GM18868 (cell line): Measurements from ENCODE around the gene NTN4.
"Not testable (repeated sequence)": the region's sequence is repeated elsewhere in the genome, so short reads cannot be mapped to it uniquely, and the experiment has no call there.

ENCODE experiments used
- ATAC-seq: cut with Tn5 transposase; IDR thresholded peaks from one replicate; pipeline ENCODE4 v1.9.1; 2021; ENCODE audit warnings: mild to moderate bottlenecking, moderate library complexity; ENCODE audit not compliant: unreplicated experiment

NTN4 gene

DNA sequence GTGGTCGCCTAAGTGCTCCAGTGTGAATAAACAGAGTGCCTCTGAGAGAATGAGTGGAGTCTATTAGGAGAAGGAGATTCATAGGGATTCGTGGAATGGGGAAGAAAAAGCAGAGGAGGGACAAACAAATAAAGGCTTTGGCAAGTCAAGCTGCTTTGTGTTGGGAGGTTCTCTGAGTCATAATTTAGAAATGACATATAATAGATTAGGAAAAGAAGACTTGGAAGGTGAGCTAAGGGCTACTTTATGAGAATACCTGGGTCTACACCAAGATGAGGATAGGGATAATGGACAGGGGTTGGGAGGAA is 6.4 kb upstream of the NTN4 start:
- no peak for ATAC-seq

- ATAC-seq = no peak
Observed at GRCh38 chr12:95796225-95796981, 5.8 kb upstream of the NTN4 start.

DNA sequence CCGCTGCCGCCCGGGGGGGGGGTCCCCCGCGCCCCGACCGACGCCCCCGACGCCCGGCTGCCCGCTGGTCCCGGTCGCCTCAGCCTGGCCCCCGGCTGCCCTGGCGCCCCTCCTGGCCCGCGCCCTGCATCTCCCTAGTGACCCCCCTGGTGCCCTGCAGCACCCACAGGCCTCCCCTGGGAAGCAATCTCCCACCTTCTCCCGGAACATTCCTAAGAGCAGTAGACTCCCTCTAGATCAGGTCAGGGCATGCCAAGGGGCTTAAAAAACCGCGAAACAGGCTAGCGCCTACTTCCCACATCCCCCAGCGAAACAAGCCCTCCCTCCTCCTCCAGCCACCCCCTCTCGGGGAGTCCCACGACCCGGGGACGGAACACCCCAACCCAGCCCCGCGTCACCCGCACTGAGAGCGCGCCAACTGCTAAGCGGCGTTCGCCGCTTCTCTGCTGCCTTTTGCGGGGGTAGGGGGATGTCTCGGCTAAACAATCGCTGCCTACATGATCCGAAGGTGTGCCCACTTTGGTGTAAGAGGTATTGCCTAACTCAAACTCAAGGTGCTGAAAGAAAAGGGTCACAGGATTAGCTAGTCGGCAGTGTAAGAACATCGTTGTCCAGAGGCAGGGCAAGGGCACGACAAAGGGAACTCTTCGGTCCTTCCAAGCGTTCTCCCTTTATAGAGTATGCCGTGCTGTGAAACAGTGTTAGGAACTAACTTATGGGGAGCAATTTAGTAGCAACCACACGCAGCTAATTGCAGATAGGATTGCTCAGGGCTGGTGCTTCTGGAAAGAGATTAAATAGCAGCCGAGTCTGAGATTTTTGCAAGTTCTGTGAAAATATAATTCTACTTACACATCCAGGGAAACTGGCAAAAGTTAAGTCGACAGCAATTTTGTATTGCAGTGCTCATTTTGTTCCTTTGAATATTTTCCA is 619 bp upstream of the NTN4 start:
- ATAC-seq = no peak

- ATAC-seq = no peak
Observed at GRCh38 chr12:95789126-95790032, 1.2 kb downstream of the NTN4 start.

DNA sequence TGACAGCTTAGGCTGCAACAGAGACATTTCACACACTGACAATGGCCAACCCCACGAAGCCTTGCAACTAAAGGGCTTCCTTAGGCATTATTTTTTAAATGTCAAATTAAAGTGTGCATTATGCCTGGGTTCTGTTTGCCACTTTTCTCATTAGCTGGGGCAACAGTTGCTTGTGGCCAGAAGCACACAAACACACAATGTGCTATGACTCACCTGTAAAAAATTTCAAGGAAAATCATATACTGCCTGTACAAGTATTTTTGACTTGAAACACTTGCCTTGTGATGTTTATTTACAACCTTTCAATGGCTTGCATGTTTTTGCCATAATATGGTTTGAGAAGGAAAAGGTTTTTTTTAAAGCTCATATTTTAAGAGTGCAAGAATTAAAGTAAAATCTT is 1.9 kb downstream of the NTN4 start:
- ATAC-seq = no peak

DNA sequence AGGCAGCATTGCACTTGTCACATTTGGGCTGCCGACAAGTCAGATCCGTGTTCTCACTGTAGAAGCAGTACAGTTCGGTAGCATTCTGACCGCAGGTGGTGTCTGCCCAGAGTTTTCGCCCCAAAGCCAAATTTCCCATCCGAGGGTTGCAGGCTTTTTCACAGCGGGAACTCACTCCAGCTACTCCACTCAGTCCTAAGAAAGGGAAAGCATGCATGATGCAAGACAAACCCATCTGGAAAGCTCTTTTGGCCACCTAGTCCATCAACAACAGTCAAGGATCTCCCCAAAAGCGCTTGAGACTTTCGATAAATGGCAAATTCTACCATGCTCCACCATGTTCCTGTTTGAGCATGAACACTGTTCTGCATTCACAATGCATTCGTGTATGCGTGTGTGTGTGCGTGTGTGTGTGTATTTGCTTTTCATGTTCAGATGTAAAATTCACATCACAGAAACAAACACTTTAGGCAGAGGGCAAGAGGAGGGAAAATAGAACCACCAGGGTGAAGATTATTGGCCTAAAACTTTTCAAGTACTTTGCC is 3.2 kb downstream of the NTN4 start:
- no peak for ATAC-seq

DNA sequence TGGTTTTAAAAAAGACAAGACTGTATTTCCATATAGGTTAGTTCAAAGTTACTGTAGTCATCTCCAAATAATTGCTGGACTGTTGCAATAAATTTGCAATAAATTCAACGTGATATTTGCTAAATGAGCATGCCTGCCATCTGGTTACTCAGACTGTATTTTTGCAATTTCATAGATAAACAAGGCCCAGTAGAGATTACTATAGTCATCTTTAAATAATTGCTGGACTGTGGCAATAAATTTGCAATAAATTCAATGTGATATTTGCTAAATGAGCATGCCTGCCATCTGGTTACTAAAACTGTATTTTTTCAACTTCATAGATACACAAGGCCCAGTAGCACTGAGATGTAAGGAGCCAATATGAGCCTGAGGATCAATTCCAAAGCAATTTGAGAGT is 5.6 kb downstream of the NTN4 start:
- ATAC-seq = no peak

DNA sequence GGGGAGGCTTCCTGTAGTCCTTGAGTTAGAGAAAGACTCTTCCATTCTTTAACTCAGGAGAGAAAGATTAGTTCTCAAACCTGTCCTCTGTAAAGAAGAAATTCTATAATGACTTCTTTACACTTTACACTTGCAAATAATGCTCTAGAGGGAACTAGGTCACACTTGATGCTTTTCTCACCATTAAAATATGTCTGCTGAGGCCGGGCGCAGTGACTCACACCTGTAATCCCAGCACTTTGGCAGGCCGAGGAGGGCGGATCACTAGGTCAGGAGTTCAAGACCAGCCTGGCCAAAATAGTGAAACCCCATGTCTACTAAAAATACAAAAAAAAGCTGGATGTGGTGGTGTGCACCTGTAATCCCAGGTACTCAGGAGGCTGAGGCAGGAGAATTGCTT is 6.3 kb downstream of the NTN4 start:
- no peak for ATAC-seq

- not testable (repeated sequence) for ATAC-seq
Observed at GRCh38 chr12:95775466-95775865, 15.1 kb downstream of the NTN4 start.

DNA sequence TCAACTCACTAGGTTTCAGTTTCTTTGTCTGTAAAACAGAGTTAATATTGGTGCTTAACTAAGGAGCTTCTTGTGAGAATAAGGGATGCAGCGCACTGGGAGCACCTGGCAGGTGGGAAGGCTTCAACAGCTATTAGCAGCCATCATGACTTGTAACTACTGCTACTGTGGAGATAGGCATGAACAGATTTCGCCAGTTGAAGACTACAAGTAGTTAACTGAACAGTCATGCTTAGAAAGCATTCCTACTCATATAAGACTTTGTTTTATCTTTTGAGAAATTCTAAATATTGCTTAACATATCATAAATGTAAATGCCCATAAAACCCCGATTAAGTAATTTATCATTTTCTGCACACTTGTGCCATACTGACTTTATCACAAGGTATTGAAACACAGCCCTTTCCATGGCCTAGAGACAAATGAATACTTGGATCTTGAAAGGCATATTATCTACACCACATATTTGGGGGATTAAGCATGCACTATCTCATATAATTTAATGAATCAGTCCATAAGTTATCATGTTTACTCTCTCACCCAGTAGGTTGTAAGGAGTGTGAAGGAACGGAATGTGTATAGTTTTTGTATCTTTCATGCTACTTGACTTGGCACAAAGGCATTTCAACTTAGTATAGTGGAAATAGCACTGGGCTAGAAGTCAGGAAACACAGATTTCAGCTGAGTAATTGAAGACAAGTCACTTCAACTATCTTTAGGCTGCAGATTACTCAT is 16.1 kb downstream of the NTN4 start:
- no peak for ATAC-seq

DNA sequence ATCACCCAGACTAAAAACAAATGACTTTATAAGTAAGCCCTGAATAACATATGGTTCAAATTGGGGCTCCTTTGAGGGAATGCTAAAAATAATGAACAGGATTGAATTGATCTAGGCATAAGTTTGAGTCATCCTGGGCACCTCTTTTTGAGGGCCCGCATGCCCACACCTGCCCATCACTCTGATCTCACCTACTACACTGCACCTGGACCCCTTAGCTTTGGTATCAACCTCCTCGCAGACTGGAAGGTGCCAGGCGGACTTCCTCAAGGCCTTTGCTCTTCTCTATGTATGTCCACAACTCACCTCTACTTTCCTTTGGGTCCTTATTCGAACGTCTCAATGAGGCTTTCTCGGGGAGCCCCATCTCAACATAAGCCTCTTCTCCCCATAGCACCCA is 17.2 kb downstream of the NTN4 start:
- ATAC-seq = no peak

DNA sequence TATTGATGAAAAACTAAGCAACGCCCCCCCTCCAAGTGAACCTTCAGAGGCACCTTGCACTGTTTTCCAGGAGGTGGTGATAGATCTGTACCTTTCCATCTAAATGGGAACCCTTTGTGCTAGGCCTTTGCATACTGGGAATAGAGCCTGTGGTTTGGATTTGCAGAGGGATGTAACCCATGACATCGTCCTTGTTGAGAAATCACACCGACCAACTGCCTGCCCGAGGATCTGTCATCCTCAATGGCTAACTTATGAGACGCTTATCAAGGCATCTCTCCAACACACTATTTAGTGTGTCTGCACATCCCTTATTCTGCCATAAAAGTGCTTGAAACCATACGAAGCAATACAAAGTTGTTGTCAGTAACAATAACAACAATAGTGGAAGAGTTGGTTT is 22.9 kb downstream of the NTN4 start:
- no peak for ATAC-seq

DNA sequence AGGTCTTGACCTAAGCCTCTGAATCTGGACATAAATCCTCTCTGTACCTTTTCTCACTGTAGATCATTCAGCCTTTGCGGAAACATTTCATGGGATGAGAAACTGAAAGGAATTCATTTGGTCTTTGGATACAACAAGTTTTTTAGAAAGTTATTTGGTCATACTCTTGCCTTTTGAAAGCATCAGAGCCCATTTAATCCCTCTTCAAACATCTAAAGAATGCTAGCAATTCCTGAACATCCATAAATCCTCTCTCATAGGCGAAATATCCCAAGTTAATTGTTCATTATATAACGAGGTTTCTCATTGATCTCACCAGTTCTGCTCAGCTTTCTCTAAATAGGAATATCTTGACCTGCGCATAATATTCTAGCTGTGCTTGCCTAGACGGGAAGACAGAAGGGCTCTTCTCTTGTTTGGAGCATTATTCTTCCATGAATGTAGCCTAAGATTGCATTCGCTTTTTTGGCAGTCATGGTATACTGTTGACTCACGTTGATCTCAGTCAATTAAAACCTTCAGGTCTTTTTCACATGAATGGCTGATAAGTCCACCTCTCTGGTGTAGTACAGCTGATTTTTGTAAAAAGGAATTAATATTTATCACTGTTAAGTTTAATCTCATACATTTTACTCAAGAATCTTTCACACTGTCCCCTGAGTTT is 24.1 kb downstream of the NTN4 start:
- no peak for ATAC-seq

GRCh38 chr12:95764848-95765247 is 25.7 kb downstream of the NTN4 start:
- no peak for ATAC-seq

DNA sequence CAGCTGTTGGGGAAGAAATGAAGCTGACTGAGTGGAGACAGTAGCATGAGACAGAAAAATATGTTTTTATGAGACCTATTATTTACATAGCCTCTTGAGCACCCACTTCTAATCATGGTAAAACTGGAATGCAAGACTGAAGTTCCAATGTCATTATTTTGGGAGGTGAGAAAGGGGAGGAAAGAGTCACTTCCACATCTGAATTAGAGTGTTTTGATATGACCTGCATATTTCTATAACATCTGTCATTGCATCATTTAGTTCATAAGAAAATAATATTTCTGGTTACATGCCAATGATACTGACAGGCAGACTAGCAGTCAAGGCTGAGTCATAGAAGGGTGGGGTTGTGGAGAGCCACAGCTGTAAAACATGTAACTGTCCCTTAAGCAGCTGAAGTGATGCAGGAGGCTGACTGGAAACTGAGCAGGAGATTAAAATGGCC is 26.7 kb downstream of the NTN4 start:
- ATAC-seq = no peak

GRCh38 chr12:95762123-95762785 is 28.3 kb downstream of the NTN4 start:
- no peak for ATAC-seq

DNA sequence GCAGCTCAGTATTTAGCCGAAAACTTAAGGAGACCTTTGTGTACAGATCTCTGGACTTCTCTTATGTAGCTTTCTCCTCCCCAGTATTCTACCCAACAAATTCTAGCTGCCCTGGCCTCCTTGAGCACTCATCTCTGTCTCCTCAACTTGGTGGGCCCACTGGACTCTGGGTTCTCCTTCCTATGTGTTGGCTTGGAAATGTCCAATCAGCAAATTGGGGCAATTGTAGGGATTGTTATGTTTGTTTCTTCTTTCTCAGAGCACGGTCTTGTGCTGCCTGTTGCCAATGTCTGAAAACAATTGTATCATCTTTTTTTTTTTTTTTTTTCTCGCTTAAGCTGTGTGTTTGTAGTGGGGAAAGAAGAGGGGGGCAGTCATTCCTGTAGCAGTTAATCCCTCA is 30.2 kb downstream of the NTN4 start:
- ATAC-seq = no peak

DNA sequence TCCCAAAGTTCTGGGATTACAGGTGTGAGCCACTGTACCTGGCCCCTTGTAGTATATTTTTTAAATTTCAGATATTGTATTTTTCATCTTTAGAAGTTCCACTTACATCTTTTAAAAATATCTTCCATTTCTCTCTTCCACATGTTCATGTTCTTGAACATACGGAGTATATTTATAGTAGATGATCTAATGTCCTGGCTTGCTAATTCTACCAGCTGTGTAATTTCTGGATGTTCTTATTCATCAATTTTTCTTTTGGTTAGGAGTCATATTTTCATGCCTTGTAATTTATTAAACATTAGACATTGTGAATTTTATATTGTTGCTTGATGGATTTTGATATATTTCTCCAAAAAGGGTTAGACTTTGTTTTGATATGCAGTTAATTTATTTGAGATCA is 30.8 kb downstream of the NTN4 start:
- no peak for ATAC-seq

GRCh38 chr12:95759039-95759438 is 31.5 kb downstream of the NTN4 start:
- ATAC-seq = no peak
